Erythroblast (primary cell): Measurements from ENCODE around the gene MOGAT1.
A peak's percentile ranks its signal among the peaks of the same experiment; 100 is the strongest.

Experiments used
- DNase-seq, 2 experiments: peaks; one replicate each; lab custom pipeline; 2025; lab: John Stamatoyannopoulos, UW
- GATA1 ChIP-seq: IDR thresholded peaks from 2 replicates; pipeline ENCODE4 v1.6.1; 2011; ENCODE audit warnings: low read depth, mild to moderate bottlenecking, control low read depth, low read length, moderate library complexity
- POLR2A ChIP-seq: IDR thresholded peaks from 2 replicates; pipeline ENCODE4 v1.6.1; 2011; ENCODE audit warnings: mild to moderate bottlenecking, low read length

Gene MOGAT1

DNA sequence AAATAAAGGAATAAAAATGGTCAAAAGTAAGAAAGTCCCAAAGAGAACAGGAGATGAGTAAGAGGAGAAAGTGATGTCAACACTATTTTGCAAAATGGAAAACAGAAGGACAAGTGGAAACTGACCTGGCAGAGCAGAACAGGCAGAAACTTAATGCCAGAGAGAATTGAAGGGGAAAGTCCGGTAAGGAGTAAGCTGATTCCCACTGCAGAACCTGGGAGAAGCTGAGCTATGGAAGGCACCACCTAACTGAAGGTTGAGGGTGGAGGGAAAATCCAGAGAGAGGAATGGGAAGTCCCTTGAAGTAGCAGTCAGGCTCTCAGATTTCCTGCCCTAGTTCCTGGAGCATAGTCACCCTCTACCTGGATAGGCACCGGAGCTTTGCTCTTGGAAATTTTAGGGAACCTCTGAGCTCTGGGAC is 59.8 kb downstream of the MOGAT1 start:
- DNase-seq = no peak

DNA sequence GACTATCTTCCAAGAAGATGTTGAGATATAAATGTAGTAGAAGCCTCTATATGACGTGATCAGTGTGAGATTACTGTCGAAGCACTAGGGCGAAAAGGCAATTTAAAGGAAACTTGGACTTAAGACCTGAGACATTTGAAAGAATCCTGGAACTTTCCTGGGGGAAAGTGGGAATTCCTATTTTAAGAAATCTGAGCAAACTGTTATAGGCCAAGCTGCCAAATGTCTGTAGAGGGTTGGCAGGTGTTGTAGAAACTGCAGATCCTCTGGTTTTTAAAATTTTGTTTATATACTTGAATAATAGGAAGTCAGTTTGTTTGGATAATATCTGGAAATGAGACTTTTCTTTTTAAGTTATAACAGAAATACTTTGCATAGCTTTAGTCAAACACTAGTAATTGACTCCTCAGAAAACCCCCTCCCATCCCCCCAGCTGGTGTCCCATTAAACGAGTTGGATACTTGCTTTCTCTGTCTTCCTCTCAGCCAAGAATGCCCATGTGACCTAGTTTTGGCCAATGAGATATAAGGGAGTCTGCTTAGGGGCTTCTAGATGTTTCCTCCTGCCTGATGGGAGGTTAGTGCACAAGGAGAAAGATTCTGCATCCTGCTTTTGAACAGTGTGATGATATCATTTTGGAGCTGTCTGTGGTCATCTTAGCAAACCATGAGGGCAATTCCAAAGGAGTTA is 61.2 kb downstream of the MOGAT1 start:
- DNase-seq = no peak
- no peak for TF ChIP-seq GATA1
- TF ChIP-seq POLR2A = no peak

More for the DNA sequence above, 59.8 kb downstream of the MOGAT1 start:
- no peak for TF ChIP-seq POLR2A
- TF ChIP-seq GATA1 = no peak

- no peak for DNase-seq
- no peak for TF ChIP-seq GATA1
- TF ChIP-seq POLR2A = no peak
Observed at GRCh38 chr2:222733470-222733845, 62.0 kb downstream of the MOGAT1 start.

- no peak for TF ChIP-seq GATA1
- no peak for DNase-seq
Observed at GRCh38 chr2:222733846-222734702, 62.6 kb downstream of the MOGAT1 start.

DNA sequence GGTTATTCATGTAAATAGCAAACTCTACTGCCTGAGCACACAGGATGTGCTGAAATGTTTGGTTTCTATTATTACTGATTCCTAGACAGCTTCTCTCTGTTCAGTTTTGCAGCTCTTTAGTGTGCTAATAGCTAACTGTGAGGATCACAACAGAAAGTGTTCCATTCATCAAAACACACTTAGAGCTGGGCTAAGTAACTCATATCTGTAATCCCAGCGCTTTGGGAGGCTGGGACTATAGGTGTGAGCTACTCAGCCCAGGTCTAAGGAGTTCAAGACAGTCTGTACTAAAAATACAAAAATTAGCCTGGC is 63.2 kb downstream of the MOGAT1 start:
- DNase-seq = no peak
- TF ChIP-seq POLR2A (no peak), GATA1 (no peak)

DNA sequence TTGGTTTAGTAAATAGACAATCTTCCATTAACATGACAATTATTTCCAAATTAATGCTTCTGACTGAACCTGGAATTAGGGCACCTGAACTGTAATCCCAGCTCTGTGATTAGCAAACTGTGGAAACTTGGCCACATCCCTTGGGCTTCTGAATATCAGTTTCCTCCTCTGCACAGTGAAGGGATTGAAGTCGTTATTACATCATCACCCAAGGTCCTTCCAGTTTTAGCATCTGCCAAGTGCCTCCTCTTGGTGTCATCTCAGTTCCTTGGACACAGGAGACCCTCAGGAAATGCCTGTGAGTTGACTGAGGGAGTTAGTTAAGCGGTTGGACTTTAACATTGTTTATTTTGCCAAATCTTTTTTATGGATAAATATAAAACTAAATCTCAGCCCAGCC is 64.8 kb downstream of the MOGAT1 start:
- DNase-seq = no peak
- TF ChIP-seq POLR2A = no peak
- no peak for TF ChIP-seq GATA1

GRCh38 chr2:222736924-222737323 is 65.5 kb downstream of the MOGAT1 start:
- TF ChIP-seq POLR2A (no peak), GATA1 (no peak)
- DNase-seq = no peak

DNA sequence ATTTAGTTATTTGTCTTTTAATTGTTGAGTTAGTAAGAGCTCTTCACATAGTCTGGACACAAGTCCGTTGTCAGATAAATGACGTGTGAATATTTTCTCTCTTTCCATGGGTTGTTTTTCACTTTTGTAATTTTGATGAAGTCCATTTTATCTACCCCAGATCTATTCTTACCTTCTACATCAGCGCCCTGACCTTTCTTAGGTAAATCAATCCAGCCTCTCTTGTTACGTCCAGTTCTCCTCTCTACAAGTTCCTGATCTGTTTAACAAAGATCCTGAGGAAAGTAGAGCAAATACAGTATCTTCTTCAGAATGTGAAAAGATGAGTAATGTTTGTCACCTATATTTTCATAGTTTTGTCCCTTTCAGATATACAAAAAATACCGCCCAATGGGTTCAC is 66.9 kb downstream of the MOGAT1 start:
- no peak for DNase-seq
- TF ChIP-seq GATA1 (no peak), POLR2A (no peak)

DNA sequence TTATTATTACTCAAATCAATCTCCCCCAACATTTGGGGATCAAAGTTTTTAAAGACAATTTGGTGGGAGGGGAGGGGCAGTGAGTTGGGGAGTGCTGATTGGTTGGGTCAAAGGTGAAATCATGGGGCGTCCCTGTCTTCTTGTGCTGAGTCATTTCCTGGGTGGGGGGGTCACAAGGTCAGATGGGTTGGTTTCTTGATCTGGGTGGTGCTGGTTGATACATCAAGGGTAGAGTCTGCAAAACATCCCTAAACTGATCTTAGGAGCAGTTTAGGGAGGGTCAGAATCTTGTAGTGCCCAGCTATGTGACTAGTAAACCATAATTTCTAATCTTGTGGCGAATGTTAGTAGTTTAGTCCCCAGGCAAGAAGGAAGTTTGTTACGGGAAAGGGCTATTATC is 67.4 kb downstream of the MOGAT1 start:
- DNase-seq = peak; percentile 9 to 35
- TF ChIP-seq POLR2A (no peak), GATA1 (no peak)

GRCh38 chr2:222739939-222740338 is 68.5 kb downstream of the MOGAT1 start:
- no peak for DNase-seq
- no peak for TF ChIP-seq POLR2A
- TF ChIP-seq GATA1 = no peak

DNA sequence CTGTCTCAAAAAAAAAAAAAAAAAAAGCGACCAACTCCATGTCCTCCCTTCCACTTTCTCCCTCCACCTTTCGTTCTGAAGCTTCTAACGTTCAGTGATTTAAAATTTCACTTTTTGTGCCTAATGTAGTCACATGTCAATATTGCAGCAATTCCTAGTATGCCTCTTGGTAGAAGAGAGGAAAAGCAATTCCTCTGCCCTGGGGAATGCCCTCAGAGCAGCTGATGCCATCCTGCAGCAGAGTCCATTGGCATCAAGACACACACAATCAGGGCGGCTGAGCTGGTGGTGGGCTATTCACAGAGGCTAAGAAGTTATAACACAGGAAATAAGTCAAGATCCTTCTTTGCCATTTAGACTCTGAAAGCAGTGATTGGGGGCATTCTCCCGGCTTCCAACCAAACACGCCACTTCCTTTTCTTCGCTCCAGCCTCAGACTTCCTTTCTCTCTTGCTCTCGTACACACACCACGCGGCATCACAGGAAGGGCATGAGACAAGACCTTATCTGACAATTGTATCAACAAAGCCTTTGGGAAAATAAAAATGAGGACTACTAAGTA is 71.9 kb downstream of the MOGAT1 start:
- no peak for DNase-seq

DNA sequence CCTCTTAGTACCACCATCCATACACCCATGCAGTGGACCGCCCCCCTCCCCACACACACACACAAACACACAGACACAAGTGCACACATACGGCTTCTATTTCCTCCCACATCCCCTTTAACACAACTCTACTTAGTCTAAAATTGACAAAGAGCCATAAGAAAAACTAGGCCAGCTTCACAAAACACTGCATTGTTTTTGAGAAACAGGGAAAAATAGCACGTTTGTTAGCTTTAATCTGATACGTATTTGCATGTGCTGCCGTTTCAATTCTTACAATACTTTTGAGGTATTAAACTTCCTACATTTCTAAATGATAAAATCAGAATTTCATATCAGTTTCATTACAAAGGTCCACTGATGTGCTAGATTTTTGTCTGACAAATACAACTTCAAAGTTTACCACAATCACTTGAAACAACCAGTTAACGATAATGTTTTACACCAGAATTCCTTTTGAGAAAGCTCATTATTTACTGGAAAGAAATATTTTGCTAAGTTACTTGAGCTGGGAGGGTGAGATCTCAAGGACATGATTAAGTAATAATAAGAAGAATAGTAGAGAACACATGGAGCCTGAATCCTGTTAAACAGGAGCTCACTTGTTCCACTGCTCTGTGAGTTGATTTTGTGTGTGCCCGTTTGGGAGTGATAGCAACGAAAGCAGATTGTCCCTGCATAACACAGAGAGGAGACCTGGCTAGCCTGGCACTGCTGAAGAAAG is 74.5 kb downstream of the MOGAT1 start:
- no peak for DNase-seq

More for the DNA sequence above, 71.9 kb downstream of the MOGAT1 start:
- no peak for TF ChIP-seq GATA1
- TF ChIP-seq POLR2A = no peak

DNA sequence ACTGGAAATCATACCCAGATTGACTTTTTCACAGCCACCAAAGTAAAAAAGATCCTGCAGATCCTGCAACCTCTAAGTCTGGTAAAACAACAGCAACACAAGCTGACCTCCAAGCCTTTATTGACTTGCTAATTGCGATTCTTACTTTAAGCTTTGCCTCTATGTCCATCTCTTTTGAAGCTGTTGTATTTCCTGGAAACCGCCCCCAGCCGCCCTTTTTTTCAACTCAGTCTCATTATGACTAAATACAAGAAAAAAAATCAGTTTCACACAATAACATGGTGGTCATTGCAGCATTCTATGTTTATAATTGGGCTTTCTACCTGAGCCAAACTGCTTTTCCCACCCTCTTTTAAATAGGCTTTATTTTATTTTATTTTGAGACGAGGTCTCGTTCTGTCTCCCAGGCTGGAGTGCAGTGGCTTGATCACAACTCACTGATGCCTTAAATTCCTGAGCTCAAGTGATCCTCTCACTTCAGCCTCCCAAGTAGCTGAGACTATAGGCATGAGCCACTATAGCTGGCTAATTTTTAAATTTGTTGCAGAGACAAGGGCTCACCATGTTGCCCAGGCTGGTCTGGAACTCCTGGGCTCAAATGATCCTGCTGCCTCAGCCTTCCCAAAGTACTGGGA is 76.2 kb downstream of the MOGAT1 start:
- no peak for DNase-seq
- no peak for TF ChIP-seq GATA1
- no peak for TF ChIP-seq POLR2A

More for the DNA sequence above, 74.5 kb downstream of the MOGAT1 start:
- TF ChIP-seq POLR2A = no peak
- no peak for TF ChIP-seq GATA1

DNA sequence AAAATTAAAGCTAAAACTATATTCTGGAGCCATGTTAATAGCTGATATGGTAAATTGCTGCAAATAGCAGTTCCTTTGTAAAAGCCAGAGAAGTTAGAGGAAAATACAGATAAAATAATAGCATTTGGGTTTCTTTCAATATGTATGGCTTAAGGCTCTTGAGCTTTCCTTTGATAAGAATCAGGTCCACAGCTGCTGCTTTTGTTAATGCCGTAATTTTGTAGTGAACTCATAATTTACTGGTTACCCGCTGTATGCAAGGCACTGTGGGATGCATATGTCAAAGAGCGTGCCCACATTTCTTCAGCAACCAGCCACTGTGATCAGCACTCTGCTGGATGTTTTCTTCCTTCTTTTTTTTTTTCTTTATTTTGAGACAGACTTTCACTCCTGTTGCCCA is 79.1 kb downstream of the MOGAT1 start:
- TF ChIP-seq GATA1 (no peak), POLR2A (no peak)
- DNase-seq = no peak
